Loucy (cell line): ENCODE results near the gene MAPK14.
A peak's percentile ranks its signal among the peaks of the same experiment; 100 is the strongest.

Experiments used
- H2AFZ ChIP-seq: fragments of 200-600 bp; sonication (generic); 2 replicates; pipeline ENCODE4 v1.6.0; 2016; ENCODE audit warnings: antibody characterized with exemption, mild to moderate bottlenecking, low read length, moderate library complexity
- H3F3A ChIP-seq: fragments of 200-600 bp; 2 replicates; pipeline ENCODE4 v1.6.0; 2016; ENCODE audit warnings: antibody characterized with exemption, low read depth, mild to moderate bottlenecking
- H3K27me3 ChIP-seq: fragments of 200-600 bp; sonication (generic); 2 replicates; pipeline ENCODE4 v1.6.1; 2014; ENCODE audit warnings: low read length, mild to moderate bottlenecking; ENCODE audit not compliant: insufficient read depth, poor library complexity, severe bottlenecking
- H3K36me3 ChIP-seq: fragments of 200-600 bp; sonication (generic); 2 replicates; pipeline ENCODE4 v1.6.1; 2016; ENCODE audit warnings: low read length; ENCODE audit not compliant: insufficient read depth
- H3K4me1 ChIP-seq: fragments of 200-600 bp; sonication (generic); 2 replicates; pipeline ENCODE4 v1.5.1; 2014; ENCODE audit warnings: low read length, mild to moderate bottlenecking; ENCODE audit not compliant: insufficient read depth, poor library complexity, severe bottlenecking
- H3K4me2 ChIP-seq: fragments of 200-600 bp; sonication (generic); 2 replicates; pipeline ENCODE4 v1.6.0; 2014; ENCODE audit warnings: antibody characterized with exemption, low read length, low read depth, mild to moderate bottlenecking; ENCODE audit not compliant: poor library complexity, severe bottlenecking
- H3K4me3 ChIP-seq: fragments of 200-600 bp; sonication (generic); 2 replicates; pipeline ENCODE4 v1.5.1; 2014; ENCODE audit warnings: low read length, mild to moderate bottlenecking, mixed read lengths; ENCODE audit not compliant: poor library complexity, severe bottlenecking
- H3K79me2 ChIP-seq: fragments of 200-600 bp; sonication (generic); 2 replicates; pipeline ENCODE4 v1.6.1; 2014; ENCODE audit warnings: low read length; ENCODE audit not compliant: insufficient read depth
- H3K9ac ChIP-seq: fragments of 200-600 bp; sonication (generic); 2 replicates; pipeline ENCODE4 v1.6.0; 2014; ENCODE audit warnings: mild to moderate bottlenecking, low read depth, low read length, moderate library complexity; ENCODE audit not compliant: poor library complexity, severe bottlenecking
- H3K9me2 ChIP-seq: fragments of 200-600 bp; sonication (generic); replicated peaks from 2 replicates; pipeline ENCODE4 v1.6.1; 2016; ENCODE audit warnings: low read depth, low read length, mixed read lengths
- H3K9me3 ChIP-seq: fragments of 200-600 bp; sonication (generic); 2 replicates; pipeline ENCODE4 v1.6.1; 2014; ENCODE audit warnings: mild to moderate bottlenecking, antibody characterized with exemption, low read length, low read depth; ENCODE audit not compliant: insufficient read depth
- H4K20me1 ChIP-seq: fragments of 200-600 bp; sonication (generic); 2 replicates; pipeline ENCODE4 v1.6.0; 2014; ENCODE audit warnings: antibody characterized with exemption, low read length, mild to moderate bottlenecking; ENCODE audit not compliant: insufficient read depth, poor library complexity, severe bottlenecking
- EZH2phosphoT487 ChIP-seq: fragments of 200-600 bp; IDR thresholded peaks from 2 replicates; pipeline ENCODE4 v1.6.1; 2018; ENCODE audit warnings: antibody characterized with exemption, mild to moderate bottlenecking, moderate library complexity, borderline replicate concordance
- TF ChIP-seq, protein P1 (sequence below): fragments of 200-600 bp; sonication (generic); conservative IDR thresholded peaks from 2 replicates; pipeline ENCODE4 v1.5.1; 2014; ENCODE audit warnings: mild to moderate bottlenecking, antibody characterized with exemption, low read length

The MAPK14 gene

DNA sequence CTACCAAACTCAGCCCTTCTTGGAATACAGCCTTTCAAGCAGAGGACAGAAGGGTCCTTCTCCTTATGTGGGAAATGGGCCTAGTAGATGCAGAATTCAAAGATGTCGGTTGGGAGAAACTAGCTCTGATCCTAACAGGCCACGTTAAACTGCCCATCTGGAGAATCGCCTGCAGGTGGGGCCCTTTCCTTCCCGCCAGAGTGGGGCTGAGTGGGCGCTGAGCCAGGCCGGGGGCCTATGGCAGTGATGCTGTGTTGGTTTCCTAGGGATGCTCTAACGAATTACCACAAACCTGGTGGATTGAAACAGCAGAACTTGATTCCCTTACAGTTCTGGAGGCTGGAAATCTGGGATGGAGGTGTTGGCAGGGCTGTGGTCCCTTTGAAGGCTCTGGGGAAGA, 111.8 kb downstream of the MAPK14 start:
- Histone ChIP-seq H4K20me1 (no peaks in the 10 kb centered on the region), H3K27me3 (no peaks in the 10 kb centered on the region), H2AFZ (no peak overlapping the region), H3K9me2 (no peaks in the 10 kb centered on the region), H3F3A (no peaks in the 10 kb centered on the region), H3K9me3 (no peaks in the 10 kb centered on the region), H3K79me2 (no peaks in the 10 kb centered on the region), H3K4me1 (peaks cover 13% of the 10 kb centered on the region), H3K9ac (no peak overlapping the region), H3K36me3 (no peaks in the 10 kb centered on the region), H3K4me2 (no peak overlapping the region), H3K4me3 (no peak overlapping the region)
- TF ChIP-seq, protein P1, sequence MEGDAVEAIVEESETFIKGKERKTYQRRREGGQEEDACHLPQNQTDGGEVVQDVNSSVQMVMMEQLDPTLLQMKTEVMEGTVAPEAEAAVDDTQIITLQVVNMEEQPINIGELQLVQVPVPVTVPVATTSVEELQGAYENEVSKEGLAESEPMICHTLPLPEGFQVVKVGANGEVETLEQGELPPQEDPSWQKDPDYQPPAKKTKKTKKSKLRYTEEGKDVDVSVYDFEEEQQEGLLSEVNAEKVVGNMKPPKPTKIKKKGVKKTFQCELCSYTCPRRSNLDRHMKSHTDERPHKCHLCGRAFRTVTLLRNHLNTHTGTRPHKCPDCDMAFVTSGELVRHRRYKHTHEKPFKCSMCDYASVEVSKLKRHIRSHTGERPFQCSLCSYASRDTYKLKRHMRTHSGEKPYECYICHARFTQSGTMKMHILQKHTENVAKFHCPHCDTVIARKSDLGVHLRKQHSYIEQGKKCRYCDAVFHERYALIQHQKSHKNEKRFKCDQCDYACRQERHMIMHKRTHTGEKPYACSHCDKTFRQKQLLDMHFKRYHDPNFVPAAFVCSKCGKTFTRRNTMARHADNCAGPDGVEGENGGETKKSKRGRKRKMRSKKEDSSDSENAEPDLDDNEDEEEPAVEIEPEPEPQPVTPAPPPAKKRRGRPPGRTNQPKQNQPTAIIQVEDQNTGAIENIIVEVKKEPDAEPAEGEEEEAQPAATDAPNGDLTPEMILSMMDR = peak; percentile 68
- TF ChIP-seq EZH2phosphoT487 = no peak

DNA sequence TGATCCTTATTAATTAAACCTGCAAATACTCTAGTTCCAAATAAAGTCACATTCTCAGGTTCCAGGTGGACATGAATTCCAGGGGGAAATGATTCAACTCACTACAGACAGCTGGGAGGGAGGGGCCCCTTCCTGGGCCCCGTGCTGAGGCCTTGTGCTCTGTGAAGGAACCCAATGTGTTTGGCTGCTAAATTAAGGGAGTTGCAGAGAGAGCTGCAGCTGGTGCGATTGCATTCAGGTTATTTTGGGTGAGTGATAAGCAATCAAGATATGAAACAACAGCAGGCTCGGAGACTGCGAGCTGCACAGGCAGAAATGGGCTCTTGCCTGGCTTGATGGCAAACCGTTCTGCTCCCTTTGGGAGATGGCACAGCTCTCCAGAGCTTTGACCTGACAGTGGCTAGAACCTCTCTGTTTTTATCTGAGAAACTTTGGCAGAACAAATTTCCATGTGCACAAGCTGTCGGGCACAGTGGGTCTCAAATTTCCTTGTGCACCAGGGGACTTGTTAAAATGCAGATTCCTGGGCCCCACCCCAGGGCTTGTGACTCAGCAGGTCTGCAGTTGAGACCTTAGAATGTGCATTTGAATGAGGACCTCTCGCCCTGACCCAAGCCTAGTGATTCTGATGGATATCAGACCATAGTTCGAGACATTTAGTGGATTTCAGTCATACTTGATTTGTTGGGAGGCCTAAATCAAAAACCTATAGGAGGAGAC, 112.5 kb downstream of the MAPK14 start:
- no peaks in the 10 kb centered on the region for H4K20me1 ChIP-seq
- H3K79me2 ChIP-seq = no peaks in the 10 kb centered on the region
- no peaks in the 10 kb centered on the region for H3K36me3 ChIP-seq
- H3K4me2 ChIP-seq = no peak overlapping the region
- no peaks in the 10 kb centered on the region for H3K9me3 ChIP-seq
- H3K27me3 ChIP-seq = no peaks in the 10 kb centered on the region
- TF ChIP-seq EZH2phosphoT487 = no peak
- TF ChIP-seq, protein P1 = no peak
- no peaks in the 10 kb centered on the region for H3F3A ChIP-seq
- no peak overlapping the region for H2AFZ ChIP-seq
- no peaks in the 10 kb centered on the region for H3K9me2 ChIP-seq
- H3K9ac ChIP-seq = no peak overlapping the region
- peaks cover 13% of the 10 kb centered on the region for H3K4me1 ChIP-seq
- no peak overlapping the region for H3K4me3 ChIP-seq

DNA sequence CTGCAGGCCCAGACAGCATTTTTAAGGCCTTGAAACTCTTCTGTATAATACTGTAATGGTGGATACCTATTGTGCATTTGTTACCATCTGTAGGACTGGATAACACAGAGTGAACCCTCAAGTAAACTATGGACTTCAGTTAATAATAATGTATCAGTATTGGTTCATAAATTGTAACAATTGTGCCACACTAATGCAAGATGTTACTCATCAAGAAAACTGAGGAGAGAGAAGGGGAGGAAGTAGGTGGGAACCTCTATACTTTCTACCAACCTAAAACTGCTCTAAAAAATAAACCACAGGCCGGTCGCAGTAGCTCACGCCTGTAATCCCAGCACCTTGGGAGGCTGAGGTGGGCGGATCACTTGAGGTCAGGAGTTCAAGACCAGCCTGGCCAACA, 113.5 kb downstream of the MAPK14 start:
- Histone ChIP-seq H3K4me3 (no peak overlapping the region), H3K9ac (no peak overlapping the region), H3K9me3 (no peaks in the 10 kb centered on the region), H3K27me3 (no peaks in the 10 kb centered on the region), H4K20me1 (no peaks in the 10 kb centered on the region), H3K4me1 (peaks cover 13% of the 10 kb centered on the region), H3K9me2 (no peaks in the 10 kb centered on the region), H3K36me3 (no peaks in the 10 kb centered on the region), H3K79me2 (no peaks in the 10 kb centered on the region), H2AFZ (no peak overlapping the region), H3F3A (no peaks in the 10 kb centered on the region), H3K4me2 (no peak overlapping the region)
- TF ChIP-seq, protein P1 = no peak
- no peak for TF ChIP-seq EZH2phosphoT487
